ENCODE results near the gene CST11.

- TF ChIP-seq CTCF (IDR thresholded peaks at IDR 0.05) = no peak
- no peak for TF ChIP-seq ZFX (IDR thresholded peaks at IDR 0.05; ENCODE audit: borderline replicate concordance)
Measured at GRCh38 chr20:23412026-23412425, 40.6 kb downstream of the CST11 start.
